Activated CD8-positive, alpha-beta memory T cell treated with anti-CD3 and anti-CD28 coated beads for 48 hours (primary cell): ENCODE data around the gene C11orf65.

ENCODE experiments used
- DNase-seq, 3 experiments: peaks; one replicate each; pipeline ENCODE4 v3.0.0-alpha.2; 2020; ENCODE audit warnings: low read depth in 2 of 3, low spot score in 2 of 3

C11orf65 gene

DNA sequence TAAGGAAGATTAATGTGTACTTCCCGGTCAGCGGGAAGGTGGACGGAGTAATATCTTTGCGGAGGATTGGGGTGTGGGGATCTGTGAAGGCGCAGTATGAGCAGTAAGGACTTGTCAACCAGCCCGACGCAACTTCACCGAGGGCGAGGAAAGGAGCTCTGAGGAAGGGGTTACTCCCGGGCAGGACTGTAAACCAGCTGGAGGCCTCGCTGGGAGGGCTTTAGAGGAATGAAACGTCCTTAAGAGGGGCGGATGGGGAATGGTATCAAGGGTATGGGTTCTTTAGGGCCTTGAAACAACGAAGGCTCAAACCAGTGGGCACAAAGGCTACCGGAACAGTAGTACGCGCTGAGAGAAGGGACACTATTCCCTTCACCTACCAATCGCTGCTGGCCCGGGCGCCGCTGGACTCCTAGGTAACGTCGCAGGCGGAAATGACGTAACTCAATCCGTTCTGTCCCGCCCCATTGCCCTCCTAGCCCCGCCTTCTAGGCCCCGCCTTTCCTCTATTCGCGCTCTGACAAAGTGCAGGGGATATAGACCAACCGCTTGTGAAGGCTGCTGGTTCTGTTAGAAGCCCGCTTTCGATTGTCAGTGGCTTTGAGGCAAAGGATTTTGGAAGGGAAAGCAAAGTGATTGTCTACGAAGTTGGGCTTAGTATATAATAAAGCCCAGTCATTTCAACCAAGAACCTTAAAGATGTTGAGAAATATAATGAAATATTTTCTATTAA is at the start of gene C11orf65:
TSS of gene C11orf65 (minus strand) at position 439 of the 733 bp plus-strand sequence. CDS start 5,970 bp downstream, outside the sequence.
- DNase-seq = peak; percentile 74 to 86 (median 85)

- no peak for DNase-seq
Measured at GRCh38 chr11:108516125-108516524, 48.8 kb upstream of the C11orf65 start.

- DNase-seq = no peak
Measured at GRCh38 chr11:108512708-108513107, 45.4 kb upstream of the C11orf65 start.

GRCh38 chr11:108511851-108512474 is 44.6 kb upstream of the C11orf65 start:
- no peak for DNase-seq

GRCh38 chr11:108508653-108509593 is 41.6 kb upstream of the C11orf65 start:
- no peak for DNase-seq

DNA sequence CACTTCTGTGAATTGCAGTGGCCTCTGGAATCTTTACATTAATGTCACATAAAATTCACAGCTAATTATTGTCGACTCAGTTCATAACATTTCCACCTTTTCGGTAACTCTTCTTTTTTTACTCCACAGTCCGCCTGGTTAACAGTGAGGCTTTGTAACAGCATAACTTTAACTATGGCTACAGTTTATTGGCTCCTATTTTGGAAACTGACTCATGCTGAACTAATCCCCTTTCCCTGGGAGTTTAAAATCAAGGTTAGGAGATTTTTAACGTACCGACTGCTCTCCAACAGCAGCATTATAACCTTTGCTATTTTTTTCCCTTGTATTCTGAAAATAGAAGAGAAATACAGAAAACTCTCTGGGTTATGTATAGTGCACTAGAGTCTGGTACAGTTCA is 34.1 kb upstream of the C11orf65 start:
- DNase-seq = no peak

GRCh38 chr11:108500721-108501120 is 33.4 kb upstream of the C11orf65 start:
- DNase-seq = no peak

- DNase-seq = no peak
Measured at GRCh38 chr11:108500169-108500568, 32.8 kb upstream of the C11orf65 start.

GRCh38 chr11:108498816-108499408 is 31.6 kb upstream of the C11orf65 start:
- DNase-seq = no peak

DNA sequence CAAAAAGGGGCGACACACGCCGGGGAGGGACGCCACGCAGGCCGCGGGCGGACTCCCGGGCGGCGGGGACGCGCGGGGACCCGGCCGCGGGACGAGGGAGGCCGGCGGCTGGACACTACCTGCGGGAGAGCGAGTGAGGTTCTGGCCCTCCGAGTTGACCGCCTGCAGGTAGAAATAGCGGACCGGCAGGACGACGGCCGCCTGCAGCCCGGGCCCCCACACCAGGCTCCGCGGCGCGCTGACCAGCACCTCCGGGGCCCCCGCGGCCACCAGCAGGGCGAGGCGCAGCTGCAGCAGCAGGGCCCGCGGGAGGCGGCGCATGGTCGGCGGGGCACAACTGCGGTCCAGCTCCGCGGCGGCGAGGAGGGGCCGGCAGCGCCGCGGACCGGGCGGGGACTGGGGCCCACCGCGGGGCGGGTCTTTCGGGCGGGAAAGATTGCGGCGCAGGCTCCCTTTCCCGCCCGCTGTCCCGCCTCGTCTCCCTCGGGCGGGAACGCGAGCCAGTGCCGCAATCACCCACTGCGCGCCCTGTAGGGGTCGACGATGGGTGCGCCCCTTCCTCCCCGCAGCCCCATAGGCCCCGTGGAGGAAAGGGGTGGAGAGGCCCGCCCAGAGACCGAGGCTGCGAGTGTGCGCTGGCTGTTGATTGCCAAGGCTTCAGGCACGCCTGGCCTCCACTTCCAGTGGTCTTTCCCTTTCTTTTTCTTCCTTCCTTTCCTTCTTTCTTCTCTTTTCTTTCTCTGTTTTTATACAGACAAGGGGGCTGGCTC is 30.9 kb upstream of the C11orf65 start, which contains the start of gene POGLUT3:
TSS of gene POGLUT3 (minus strand) at position 339 of the 770 bp plus-strand sequence. CDS start at position 321, 18 bp downstream.
- DNase-seq = peak; percentile 16 to 32 (median 22)

- peak in 2 of 3 experiments; percentile 32 to 38 for DNase-seq
Measured at GRCh38 chr11:108497317-108498045, 30.2 kb upstream of the C11orf65 start.

DNA sequence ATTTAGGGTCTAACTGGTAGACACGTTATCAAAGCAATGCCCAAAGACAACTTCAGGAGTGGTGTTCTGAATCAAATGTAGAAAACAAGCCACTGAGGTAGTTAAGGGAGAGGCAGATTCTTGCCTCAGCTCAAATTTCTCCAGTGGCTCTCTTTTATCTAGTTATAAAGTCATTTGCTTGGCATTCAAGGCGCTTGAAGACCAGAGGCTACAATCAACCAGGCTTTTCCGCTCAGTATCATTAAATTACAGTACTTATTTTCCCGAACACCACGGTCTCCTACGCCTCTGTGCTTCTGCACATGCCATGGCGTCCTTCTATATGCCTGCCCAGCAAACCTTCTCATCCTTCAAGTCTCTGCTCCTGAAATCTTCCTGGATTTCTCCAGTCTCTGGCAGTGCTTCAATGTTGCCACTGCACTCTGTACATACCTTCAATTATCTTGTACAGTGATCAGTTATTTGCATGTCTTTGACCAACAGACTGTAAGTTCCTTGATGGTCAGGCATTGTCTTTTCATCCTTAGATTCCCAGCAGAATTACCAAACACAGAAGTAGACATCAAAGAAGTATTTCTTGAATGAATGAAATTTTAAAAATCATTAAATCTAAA is 29.4 kb upstream of the C11orf65 start:
- DNase-seq = no peak

DNA sequence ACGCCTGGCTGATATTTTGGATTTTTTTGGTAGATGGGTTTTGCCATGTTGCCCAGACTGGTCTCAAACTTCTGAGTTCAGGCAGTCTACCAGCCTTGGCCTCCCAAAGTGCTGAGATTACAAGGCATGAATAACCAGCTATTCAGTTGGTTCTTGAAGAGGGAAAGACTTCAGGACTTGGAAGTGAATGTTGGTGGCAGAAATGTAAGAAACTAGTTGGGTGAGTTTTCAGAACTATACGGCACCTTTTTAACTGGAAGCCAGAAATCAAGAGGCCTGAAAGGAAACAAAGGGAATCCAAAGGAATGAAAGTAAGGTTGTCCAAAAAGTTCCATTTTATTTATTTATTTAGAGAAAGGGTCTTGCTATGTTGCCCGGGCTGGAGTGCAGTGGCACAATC is 28.0 kb upstream of the C11orf65 start:
- DNase-seq = no peak

DNA sequence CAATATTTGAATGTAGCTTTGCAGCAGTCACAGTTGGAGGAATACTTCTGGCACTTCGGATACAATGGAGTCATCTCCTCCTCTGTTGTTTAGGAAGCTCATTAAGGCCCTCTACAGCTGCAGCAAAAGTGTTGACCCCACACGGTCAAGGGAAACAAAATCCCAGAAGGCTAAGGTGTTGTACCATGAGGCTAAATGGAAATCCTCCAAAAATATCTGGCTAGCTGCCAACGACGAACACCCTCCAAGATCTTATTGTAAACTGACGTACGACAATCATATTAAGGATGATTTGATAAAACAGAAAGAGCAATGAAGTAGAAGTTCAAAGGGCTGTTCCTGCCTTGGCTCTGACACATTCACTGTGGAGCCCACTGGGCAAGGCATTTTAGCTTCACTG is 26.9 kb upstream of the C11orf65 start:
- no peak for DNase-seq

DNA sequence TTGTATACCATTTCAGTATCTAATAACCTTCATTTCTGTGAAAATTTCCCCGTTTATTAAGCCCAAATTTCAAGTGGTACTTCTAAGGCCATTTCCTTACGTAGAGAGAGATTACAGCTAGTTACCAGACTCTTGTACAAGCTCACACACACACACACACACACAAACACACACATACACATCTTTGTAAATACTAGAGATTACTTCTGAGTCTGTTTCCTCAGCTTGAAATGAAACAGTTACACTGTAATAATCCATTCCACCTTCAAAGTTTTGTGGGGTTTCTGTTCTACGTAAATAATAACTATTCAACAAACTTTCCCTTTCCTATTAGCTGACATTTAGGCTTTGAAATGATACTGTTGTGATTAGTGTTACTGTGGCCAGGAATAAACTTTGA is 24.6 kb upstream of the C11orf65 start:
- DNase-seq = no peak

GRCh38 chr11:108486828-108487227 is 19.5 kb upstream of the C11orf65 start:
- no peak for DNase-seq

- DNase-seq = no peak
Measured at GRCh38 chr11:108486331-108486730, 19.0 kb upstream of the C11orf65 start.

DNA sequence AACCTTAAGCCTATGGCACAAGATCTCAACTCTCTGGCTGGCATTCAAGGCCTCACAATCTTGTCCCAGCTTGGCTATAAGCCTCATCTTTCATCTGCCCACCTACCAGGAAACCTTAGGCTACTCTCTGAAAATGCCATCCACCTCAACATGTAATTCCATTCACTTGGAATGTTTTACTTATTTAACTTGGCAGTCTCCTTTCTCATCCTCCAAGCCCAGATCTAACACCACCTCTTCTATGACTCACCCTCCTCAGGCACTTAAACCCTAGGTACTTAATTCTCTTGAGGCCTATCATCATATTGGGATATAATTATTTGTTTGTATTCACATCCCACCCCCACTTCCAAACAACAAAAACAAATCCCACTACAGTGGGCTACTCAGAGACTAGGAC is 15.8 kb upstream of the C11orf65 start:
- no peak for DNase-seq
